NCI-H2171 (cell line): ENCODE results near the gene CTAGE8.
"Not testable (repeated sequence)": the region's sequence is repeated elsewhere in the genome, so short reads cannot be mapped to it uniquely, and the experiment has no call there.

Experiments
- DNase-seq: peaks from one replicate; lab custom pipeline; 2025; lab: John Stamatoyannopoulos, UW

Gene CTAGE8

DNA sequence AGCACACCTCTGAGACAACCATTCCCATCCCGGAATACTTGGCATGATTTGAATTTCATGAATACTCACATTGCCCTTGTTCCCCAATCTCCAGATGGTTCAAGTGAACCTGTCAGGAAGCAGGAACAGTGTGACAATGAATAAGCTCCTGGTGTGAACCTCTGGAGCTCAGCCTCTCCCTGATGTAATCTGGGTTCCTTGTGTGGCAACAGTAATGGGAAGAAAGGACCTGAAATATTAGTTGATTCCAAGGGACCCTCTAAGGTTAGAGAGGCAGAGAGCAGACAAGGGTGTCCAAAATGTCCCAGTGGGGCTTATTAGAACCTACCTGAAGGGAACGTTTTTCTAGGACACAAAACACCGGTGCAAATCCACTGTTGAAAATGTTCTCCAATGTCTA is 13.0 kb downstream of the CTAGE8 start:
- DNase-seq, result no peak

DNA sequence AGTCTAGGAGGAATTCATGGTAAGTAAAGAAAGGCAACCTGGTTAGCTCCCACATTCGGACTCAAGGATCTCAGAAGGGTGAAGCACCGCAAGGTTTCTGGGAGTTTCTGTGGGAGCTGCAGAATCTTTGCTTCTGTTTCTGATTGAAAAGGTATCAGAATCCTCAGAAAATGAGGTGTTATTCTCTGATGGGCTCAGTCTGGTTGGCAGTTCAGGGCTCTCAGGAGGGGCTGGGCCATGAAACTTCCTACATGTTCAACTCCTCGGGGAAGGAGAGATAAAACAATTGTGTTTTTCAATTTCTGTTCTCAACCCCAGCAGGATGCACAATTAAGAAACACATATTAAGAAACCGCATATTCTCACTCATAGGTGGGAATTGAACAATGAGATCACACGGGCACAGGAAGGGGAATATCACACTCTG is 13.6 kb downstream of the CTAGE8 start:
- no peak for DNase-seq

DNA sequence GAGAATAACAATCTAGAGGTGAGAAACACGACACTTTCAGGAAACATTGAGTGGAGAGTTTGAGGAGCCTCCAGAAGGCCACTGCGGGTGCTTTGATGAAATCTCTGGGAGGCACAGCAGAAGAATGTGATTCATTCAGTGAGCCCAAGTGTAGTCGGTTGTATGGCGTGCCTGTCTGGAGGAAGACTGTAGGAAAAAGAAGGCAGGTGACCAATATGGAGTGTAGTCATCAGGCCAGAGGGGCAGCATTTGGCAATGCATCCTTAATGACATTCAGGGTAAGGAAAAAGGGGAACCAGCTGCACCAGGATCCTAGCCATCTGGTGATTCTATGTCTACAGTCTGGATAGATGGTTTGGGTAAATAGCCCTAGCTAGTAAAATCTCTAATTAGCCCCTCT is 16.8 kb downstream of the CTAGE8 start:
- not testable (repeated sequence) for DNase-seq

DNA sequence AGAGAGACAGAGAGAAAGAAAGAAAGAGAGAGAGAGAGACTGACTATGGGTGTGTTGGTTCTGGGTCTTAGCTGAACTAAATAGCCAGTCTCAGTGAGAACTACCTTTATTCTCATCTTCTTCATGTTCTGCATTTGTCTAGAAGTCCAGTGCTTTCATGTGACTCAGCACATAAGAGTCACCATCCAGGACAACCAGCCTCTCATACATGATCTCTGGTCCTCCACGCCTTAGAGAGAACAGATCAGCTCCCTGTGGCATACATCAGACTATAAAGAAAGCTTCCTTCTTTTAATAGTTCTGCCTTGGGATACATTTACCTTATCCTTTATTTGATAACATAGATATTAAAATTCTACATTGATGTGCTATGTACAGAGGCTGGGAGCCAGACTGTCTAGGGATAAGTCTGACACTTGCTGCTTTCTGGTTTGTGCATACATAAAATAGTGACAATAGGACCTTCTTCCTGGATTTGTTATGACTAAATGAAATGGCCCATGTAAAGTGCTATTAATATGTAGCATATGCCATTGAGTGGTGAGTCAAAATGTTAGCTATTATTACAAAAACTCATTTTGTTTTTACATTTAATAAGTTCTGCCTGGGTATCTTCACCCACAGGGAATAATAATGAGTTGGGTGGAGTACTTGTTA is 21.3 kb downstream of the CTAGE8 start:
- not testable (repeated sequence) for DNase-seq

DNA sequence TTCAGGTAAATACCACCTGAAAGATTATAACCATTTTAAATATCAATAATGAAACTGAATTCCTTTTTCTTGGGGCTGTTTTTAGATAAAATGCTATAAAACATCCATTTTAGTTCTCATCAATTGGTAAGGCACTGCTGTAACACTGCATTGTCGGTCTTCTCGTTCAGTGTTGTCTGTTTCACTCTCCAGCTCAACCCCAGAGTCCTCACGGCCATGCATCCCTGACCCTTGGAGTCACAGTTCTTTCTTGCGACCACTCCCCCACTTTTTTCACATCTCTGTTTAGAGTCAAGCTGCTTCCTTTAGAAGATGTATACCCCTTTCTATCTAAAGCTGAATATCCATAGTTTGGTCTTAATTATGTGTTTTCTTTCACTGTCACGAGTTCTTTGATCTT is 22.1 kb downstream of the CTAGE8 start:
- not testable (repeated sequence) for DNase-seq

DNA sequence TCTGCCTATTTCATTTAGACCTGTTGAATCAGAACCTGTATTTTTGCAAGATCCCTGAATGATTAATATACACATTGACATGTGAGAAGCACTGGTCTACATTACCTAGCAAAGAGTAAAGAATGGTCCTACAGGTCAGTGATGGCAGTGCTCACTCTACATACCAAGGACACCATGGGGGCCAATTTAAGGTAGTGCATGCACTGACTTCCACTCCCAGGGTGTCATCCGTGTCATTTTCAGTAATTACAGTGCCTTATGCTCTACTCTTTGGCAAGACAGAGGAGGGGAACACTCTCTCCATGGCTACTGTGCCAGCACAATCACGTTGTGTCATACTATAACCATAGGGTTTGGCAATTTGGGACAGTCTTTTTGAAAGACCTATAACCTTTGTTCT is 23.7 kb downstream of the CTAGE8 start:
- DNase-seq, result not testable (repeated sequence)

DNA sequence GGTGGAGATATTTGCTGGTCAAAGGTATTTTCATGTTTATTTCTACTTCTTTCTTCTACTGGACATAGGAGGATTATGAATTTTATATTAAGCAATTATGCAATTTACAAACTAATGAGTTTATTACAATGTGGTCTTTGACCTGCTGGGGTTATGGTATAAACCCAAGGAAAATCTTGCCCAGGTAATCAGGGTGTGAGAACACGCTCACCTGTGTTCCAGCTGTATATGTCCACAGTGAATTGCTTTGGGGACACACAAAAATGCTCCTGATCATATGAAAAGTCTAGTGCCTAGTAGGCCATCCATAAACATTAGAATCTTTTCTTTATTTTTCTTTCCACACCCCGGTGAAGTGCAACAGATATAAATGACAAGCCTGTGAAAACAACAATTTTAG is 29.7 kb downstream of the CTAGE8 start, which contains the start of gene OR2A42:
Gene OR2A42 (minus strand): TSS at position 241 of the 400 bp plus-strand sequence. CDS start 6,762 bp downstream, outside the sequence.
- not testable (repeated sequence) for DNase-seq

DNA sequence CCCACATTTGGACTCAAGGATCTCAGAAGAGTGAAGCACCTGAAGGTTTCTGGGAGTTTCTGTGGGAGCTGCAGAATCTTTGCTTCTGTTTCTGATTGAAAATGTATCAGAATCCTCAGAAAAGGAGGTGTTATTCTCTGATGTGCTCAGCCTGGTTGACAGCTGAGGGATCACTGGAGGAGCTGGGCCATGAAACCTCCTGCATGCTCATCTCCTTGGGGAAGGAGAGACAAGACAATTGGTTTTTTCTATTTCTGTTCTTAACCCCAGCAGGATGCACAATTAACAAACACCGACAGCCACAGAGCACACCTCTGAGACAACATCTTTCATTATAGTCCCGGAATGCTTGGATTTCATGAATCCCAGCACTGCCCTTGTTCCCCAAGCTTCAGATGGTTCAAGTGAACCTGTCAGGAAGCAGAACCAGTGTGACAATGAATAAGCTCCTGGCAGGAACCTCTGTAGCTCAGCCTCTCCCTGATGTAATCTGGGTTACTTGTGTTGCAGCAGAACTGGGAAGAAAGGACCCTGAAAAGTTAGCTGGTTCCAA is 30.5 kb downstream of the CTAGE8 start:
- not testable (repeated sequence) for DNase-seq

DNA sequence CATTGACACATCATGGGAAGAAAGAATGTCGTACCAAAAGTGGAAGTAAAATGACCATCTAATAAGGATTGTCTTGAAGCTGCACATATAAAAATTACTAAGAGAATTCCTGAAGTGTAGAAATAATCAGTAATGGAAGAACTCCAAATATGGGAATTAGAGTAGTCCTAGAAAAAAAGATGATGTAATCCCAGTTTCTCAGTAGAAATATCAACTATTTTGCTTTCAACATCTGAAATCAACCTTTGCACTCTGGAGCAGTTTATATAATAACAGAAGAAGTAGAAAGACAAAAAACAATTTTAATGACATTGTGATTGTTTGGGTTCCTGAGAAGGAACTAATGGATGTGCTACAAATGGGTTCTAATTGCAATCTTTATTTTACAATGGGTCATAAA is 36.0 kb downstream of the CTAGE8 start:
- not testable (repeated sequence) for DNase-seq

DNA sequence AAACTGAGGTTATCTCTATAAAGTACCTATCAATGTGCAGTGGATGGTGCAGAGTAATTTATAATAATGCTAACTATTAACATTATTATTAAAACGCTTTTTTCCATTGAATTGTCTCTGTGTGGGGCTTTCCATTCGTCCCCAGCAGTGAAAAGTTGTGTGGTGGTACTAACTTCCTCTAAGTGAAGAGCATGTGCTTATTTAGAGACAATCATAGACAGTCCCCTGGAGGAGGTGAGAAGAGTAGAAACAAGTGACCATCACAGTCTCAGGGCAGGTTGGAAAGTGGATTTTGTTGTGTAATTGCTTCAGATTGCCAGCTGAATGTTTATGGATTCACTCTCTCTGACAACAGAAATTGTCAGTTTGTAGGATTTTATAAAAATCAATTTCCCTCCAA is 38.1 kb downstream of the CTAGE8 start:
- DNase-seq, result not testable (repeated sequence)

DNA sequence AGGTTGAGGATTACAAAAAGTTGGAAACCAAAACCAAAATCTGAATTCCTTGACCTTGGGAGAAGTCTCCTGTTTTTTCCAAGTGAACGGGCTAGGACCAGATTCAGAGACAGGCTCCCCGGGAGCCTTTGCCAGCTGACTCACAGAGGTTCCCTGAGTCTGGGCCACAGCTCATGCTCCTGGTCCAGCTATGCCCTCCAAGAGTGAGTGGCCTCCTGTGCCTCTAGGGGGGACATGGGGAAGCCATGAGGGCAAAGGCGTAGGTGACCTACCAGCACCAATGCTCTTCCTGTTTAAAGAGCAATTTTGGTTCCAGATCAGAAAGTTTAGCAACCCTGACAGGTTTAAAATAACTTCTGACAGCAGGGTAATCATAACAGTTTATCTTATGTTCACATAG is 40.3 kb downstream of the CTAGE8 start:
- not testable (repeated sequence) for DNase-seq

DNA sequence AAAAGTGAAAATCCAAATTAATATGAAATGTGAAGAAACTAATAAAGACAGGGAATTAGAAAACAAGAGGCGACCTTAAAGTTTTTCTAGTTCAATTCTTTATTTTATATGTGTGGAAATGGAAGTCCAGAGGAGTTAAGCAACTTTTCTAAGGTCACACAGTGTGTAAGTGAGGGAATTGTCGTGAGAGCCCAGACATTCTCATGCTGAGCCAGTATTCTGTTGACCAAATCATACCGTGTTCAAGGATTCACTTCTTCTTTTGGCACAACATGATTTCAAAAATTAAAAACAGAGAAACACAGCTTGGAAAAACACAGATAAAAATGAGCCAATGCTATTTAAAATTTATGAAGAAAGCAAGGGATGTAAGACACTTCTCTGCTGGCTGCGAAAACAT is 42.2 kb downstream of the CTAGE8 start:
- not testable (repeated sequence) for DNase-seq

DNA sequence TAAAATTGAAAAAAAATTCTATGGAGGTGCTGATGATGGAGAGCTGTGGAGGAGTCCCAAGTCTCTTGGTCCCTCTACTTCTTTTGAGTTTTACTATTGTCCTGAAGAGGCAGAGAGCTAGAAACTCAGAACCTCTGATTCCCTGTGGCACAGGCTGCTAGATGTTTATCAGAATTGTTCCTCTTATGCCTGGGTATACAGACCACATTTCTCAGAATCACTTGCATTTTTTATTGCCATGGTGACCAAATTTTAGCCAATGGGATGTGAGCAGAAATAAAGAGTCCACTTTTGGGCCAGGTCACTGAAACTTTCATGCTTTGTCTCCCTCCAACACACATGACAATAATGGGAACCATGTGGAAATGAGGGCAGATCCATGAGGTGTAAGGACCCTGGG is 45.4 kb downstream of the CTAGE8 start:
- not testable (repeated sequence) for DNase-seq

DNA sequence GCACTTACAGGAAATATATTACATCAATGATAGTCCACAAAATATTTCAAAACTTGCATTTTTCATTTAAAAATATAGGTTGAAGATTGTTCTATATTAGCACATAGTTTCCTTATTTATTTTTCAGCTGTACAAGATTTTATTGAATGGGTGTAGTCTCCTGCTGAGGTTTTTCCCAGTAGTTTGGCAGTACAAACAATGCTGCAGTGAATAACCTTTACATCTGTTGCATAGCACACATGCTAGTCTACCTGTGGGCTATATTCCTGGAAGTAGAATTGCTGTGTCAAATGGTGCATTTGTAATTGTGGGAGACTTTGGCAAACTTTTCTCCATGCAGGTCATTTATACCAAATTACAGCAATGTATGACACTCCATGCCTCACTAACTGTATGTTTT is 48.6 kb downstream of the CTAGE8 start:
- not testable (repeated sequence) for DNase-seq

DNA sequence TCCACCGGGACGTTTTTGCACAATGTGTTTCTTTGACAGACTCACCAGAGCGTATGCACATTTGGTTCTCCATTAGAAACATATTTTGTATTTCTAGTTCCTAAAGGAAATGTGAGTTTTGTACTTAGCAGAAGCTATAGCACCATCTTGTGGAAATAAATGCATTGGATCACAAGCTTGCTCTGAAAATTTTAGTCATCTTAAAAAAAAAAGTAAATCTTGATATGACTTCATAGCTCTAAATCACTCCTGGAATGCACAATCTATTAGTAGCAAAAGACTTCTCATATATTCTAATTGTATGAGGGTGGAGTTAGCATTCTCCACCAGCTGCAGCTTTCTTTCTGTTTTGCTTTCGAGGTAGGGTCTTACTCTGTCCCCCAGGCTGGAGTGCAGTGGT is 49.9 kb downstream of the CTAGE8 start:
- DNase-seq, result not testable (repeated sequence)

DNA sequence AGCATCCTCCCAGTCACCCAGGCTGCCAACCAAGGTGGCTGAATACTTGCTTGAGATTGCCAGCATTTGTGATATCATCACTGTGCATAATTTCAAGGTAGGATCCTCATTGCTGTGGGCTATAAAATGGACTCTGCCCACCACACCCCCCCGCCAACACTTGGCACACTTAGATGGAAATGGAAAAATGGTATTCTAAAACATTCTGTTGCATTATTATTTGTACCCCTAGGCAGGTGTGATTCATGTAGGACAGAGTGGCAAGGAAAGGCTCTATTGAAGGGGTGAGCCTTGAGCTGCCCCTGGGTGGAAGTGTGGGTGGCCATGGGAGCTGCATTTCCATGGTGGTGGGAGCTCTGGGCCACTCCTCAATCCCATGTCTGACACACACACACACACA is 50.5 kb downstream of the CTAGE8 start:
- DNase-seq, result not testable (repeated sequence)

DNA sequence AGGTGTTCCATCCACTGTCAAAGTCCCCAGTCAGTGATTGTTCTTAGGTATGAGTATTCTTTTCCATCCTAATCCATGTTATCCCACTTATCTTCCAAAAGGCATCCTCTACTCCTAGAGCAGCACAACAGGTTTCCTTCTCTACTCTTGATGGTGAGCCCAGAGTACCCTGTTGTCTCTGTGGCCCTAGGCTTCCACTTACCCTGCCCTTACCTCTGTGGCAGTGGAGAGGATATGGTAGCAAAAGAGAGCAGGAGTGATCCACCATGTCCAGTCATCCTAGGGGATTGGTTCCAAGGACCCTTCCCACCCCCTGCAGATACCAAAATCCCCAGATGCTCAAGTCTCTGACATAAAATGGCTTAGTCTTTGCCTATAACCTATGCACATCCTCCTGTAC is 51.9 kb downstream of the CTAGE8 start:
- DNase-seq, result not testable (repeated sequence)
